Gastroesophageal sphincter (tissue), 4 donors: ENCODE results near the gene ZC3H12D. TPM values are rescaled to one million over a fixed set of nuclear protein-coding genes. Genes with fewer than 3 reads are reported as not detected.

ENCODE experiments used
- ATAC-seq: fragments of 150-250 bp; one replicate; pipeline ENCODE4 v1.9.1; 2016; ENCODE audit warnings: mild to moderate bottlenecking, moderate library complexity
- H3K27ac ChIP-seq, 4 donors: fragments of 200-600 bp; sonication (generic) in 3 of 4; 1 replicate in 3 of 4; 2 replicates in 1 of 4; pipeline ENCODE4 v1.5.1; 2016 to 2019
- H3K27me3 ChIP-seq: fragments of 200-600 bp; sonication (generic); one replicate; pipeline ENCODE4 v1.5.1; 2019
- H3K36me3 ChIP-seq, 2 donors: fragments of 200-600 bp; sonication (generic); one replicate each; pipeline ENCODE4 v1.5.1; 2019; ENCODE audit warnings: control low read depth in 1 of 2
- H3K4me1 ChIP-seq, 3 donors: fragments of 200-600 bp; sonication (generic); 1 replicate in 2 of 3; 2 replicates in 1 of 3; pipeline ENCODE4 v1.5.1; 2016 to 2019; ENCODE audit warnings: control low read depth in 2 of 3
- H3K4me3 ChIP-seq, 2 donors: fragments of 200-600 bp; sonication (generic); one replicate each; pipeline ENCODE4 v1.5.1; 2019; ENCODE audit warnings: mild to moderate bottlenecking in 1 of 2, moderate library complexity in 1 of 2
- H3K9me3 ChIP-seq, 3 donors: fragments of 200-600 bp; sonication (generic); one replicate each; pipeline ENCODE4 v1.5.1; 2017 to 2019; ENCODE audit warnings: control low read depth in 2 of 3
- CTCF ChIP-seq, 4 experiments: fragments of 200-600 bp in 2 of 4; fragments of 450-650 bp in 2 of 4; sonication (generic) in 1 of 4; IDR thresholded peaks; one replicate each; pipeline ENCODE4 v1.5.1; 2017 to 2019; ENCODE audit warnings: antibody characterized with exemption in 4 of 4, mild to moderate bottlenecking in 2 of 4, moderate library complexity in 2 of 4
- EP300 ChIP-seq: sonication (generic); formaldehyde crosslinking; IDR thresholded peaks from one replicate; pipeline ENCODE4 v1.6.1; 2017; ENCODE audit warnings: antibody characterized with exemption, mild to moderate bottlenecking
- POLR2A ChIP-seq, 2 donors: fragments of 450-650 bp; IDR thresholded peaks; one replicate each; pipeline ENCODE4 v1.6.1; 2017; ENCODE audit warnings: antibody characterized with exemption in 2 of 2, mild to moderate bottlenecking in 2 of 2, moderate library complexity in 1 of 2
- POLR2AphosphoS5 ChIP-seq: sonication (generic); formaldehyde crosslinking; IDR thresholded peaks from one replicate; pipeline ENCODE4 v1.6.1; 2017; ENCODE audit warnings: antibody characterized with exemption
- WGBS, 2 donors: methylation state at CpG; one replicate each; pipeline ENCODE4 v1.1.5; 2018; ENCODE audit warnings: low coverage in 1 of 2; 5-methylcytosine and 5-hydroxymethylcytosine counted together
- total RNA-seq, 4 donors: library from RNA; depleted of rRNA; stranded (reverse); fragments of >200 nt; gene quantifications; one replicate each; pipeline ENCODE4 v1.1.0, GENCODE V29; 2016

ZC3H12D gene
- total RNA-seq, 4 donors from 2014 or later: 0.78 to 1.9 (median 1.1) TPM

GRCh38 chr6:149450679-149451375, 34.0 kb downstream of the ZC3H12D start:
- WGBS, 2 donors: no CpG with 5 or more reads among the region's 89 CpGs
- Histone ChIP-seq H3K4me3 (peak overlapping the region; percentile 37 to 61), H3K27ac (peak overlapping the region in 2 of 4 donors; percentile 43 to 65), H3K36me3 (no peaks in the 10 kb centered on the region), H3K27me3 (peaks cover 21% of the 10 kb centered on the region), H3K9me3 (no peaks in the 10 kb centered on the region), H3K4me1 (peaks cover 5 to 55% (median 33%) of the 10 kb centered on the region in 3 donors)
- ATAC-seq: peak; percentile 27
- TF ChIP-seq POLR2A (IDR thresholded peaks at IDR 0.05) (no peak), CTCF (IDR thresholded peaks at IDR 0.05) (no peak), EP300 (no peak), POLR2AphosphoS5 (no peak)

GRCh38 chr6:149449831-149450678, 34.8 kb downstream of the ZC3H12D start:
- H3K4me1 ChIP-seq: peaks cover 5 to 48% (median 28%) of the 10 kb centered on the region in 3 donors
- peaks cover 24% of the 10 kb centered on the region for H3K27me3 ChIP-seq
- H3K4me3 ChIP-seq: peak overlapping the region in 1 of 2 donors; percentile 61
- H3K27ac ChIP-seq: peak overlapping the region in 1 of 4 donors; percentile 43
- H3K36me3 ChIP-seq: no peaks in the 10 kb centered on the region
- TF ChIP-seq POLR2A (IDR thresholded peaks at IDR 0.05) (no peak), POLR2AphosphoS5 (no peak), CTCF (IDR thresholded peaks at IDR 0.05) (no peak), EP300 (no peak)
- no peak for ATAC-seq
- whole genome bisulfite sequencing, 2 donors: 100% methylated on average over 2 to 3 of the region's 14 CpGs
- H3K9me3 ChIP-seq: no peaks in the 10 kb centered on the region

GRCh38 chr6:149448821-149449453, 35.9 kb downstream of the ZC3H12D start:
- no peak for ATAC-seq
- 53 to 80% methylated on average over 2 to 3 of the region's 5 CpGs for WGBS, 2 donors
- no peak overlapping the region for H3K4me3 ChIP-seq

GRCh38 chr6:149446791-149447376, 37.9 kb downstream of the ZC3H12D start:
- Histone ChIP-seq H3K36me3 (no peaks in the 10 kb centered on the region), H3K9me3 (no peaks in the 10 kb centered on the region), H3K4me3 (no peak overlapping the region), H3K27me3 (peaks cover 26% of the 10 kb centered on the region), H3K27ac (no peak overlapping the region), H3K4me1 (peaks cover 0 to 20% (median 13%) of the 10 kb centered on the region in 3 donors)
- TF ChIP-seq POLR2A (IDR thresholded peaks at IDR 0.05) (no peak), POLR2AphosphoS5 (no peak), CTCF (IDR thresholded peaks at IDR 0.05) (no peak), EP300 (no peak)
- no peak for ATAC-seq
- 100% methylated on average over 2 of the region's 5 CpGs; no CpG with 5 or more reads in 1 of the 2 donors for WGBS, 2 donors

More at GRCh38 chr6:149448821-149449453, 35.9 kb downstream of the ZC3H12D start:
- no peak for TF ChIP-seq EP300
- TF ChIP-seq CTCF (IDR thresholded peaks at IDR 0.05): no peak
- TF ChIP-seq POLR2A (IDR thresholded peaks at IDR 0.05): no peak
- no peak for TF ChIP-seq POLR2AphosphoS5
- peaks cover 26% of the 10 kb centered on the region for H3K27me3 ChIP-seq
- peaks cover 3 to 36% (median 18%) of the 10 kb centered on the region in 3 donors for H3K4me1 ChIP-seq
- no peaks in the 10 kb centered on the region for H3K36me3 ChIP-seq
- no peak overlapping the region for H3K27ac ChIP-seq
- H3K9me3 ChIP-seq: no peaks in the 10 kb centered on the region
